ENCODE measurements around the gene FGF18. TPM values are rescaled to one million over a fixed set of nuclear protein-coding genes. Genes with fewer than 3 reads are reported as not detected.

FGF18 gene
- total and polyA plus RNA-seq, 2 donors (not counting 3 experiments of a cell fraction or from before 2014, with no cell fraction given) = 0.04 to 0.27 TPM

DNA sequence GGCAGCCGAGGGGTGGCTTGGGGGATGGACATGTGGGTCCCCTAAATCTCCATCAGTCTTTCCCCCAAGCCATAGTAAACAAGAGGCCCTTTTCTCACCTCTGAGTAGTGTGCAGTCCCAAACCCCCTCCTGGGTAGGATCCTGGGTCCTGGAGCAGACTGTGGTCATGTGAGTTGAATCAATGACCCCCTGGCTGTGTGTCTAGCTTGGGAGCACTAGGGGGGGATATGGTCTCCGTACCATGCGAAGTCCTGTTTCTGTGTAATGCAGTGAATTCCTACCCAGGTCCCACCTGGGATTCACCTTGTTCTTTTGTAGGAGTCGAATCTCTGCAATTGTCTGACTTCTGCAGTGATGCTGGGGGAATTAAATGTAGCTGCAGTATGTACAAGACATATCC, 66.2 kb downstream of the FGF18 start:
- intact Hi-C loops (cut with micrococcal nuclease) = loop anchor here (2.0 to 10.0 kb wide), 2 partner anchors 111 to 559 kb away; no protein-coding TSS in a partner anchor
- TF ChIP-seq JUN (IDR thresholded peaks at IDR 0.05; ENCODE audit: borderline replicate concordance, insufficient read depth, insufficient read length, low read depth) = no peak
- TF ChIP-seq, protein P1, sequence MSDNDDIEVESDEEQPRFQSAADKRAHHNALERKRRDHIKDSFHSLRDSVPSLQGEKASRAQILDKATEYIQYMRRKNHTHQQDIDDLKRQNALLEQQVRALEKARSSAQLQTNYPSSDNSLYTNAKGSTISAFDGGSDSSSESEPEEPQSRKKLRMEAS (IDR thresholded peaks at IDR 0.05; ENCODE audit: insufficient read depth, insufficient read length) = no peak
- no peak for TF ChIP-seq EZH2 (IDR thresholded peaks at IDR 0.05; ENCODE audit: borderline replicate concordance, low read depth, low read length, severe bottlenecking)
- no peak for TF ChIP-seq POLR2A (IDR thresholded peaks at IDR 0.05; ENCODE audit: low read depth, low read length)
- no peak for TF ChIP-seq POLR2AphosphoS5 (IDR thresholded peaks at IDR 0.05; ENCODE audit: insufficient read depth, low read depth, low read length)
- no peak for TF ChIP-seq FOS (IDR thresholded peaks at IDR 0.05; ENCODE audit: borderline replicate concordance, insufficient read depth, low read length)
- TF ChIP-seq, protein P2, sequence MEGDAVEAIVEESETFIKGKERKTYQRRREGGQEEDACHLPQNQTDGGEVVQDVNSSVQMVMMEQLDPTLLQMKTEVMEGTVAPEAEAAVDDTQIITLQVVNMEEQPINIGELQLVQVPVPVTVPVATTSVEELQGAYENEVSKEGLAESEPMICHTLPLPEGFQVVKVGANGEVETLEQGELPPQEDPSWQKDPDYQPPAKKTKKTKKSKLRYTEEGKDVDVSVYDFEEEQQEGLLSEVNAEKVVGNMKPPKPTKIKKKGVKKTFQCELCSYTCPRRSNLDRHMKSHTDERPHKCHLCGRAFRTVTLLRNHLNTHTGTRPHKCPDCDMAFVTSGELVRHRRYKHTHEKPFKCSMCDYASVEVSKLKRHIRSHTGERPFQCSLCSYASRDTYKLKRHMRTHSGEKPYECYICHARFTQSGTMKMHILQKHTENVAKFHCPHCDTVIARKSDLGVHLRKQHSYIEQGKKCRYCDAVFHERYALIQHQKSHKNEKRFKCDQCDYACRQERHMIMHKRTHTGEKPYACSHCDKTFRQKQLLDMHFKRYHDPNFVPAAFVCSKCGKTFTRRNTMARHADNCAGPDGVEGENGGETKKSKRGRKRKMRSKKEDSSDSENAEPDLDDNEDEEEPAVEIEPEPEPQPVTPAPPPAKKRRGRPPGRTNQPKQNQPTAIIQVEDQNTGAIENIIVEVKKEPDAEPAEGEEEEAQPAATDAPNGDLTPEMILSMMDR (IDR thresholded peaks at IDR 0.05; ENCODE audit: extremely low read depth in 1 of 2, insufficient read depth in 1 of 2, low read depth in 1 of 2, low read length in 2 of 2) = no peak
- no peak for TF ChIP-seq GATA2 (IDR thresholded peaks at IDR 0.05; ENCODE audit: insufficient read depth, insufficient read length, low read depth, low read length)
- TF ChIP-seq MYC (IDR thresholded peaks at IDR 0.05; ENCODE audit: low read depth, low read length) = no peak
- ChIA-PET CTCF (interaction anchor here (1.2 to 3.4 kb wide), 6 partner anchors 9 to 373 kb away, joined by 3 to 15 read pairs (median 6); partner anchors contain the start of gene FGF18), POLR2A (no interaction called here)
- Histone ChIP-seq H3K27me3 (ENCODE audit: control insufficient read depth in 2 of 2, insufficient read depth in 2 of 2, low read length in 2 of 2) (peaks cover 2 to 3% of the 10 kb centered on the region in 2 experiments), H3K27ac (ENCODE audit: insufficient read depth, low read depth, low read length) (no peak overlapping the region), H3K4me2 (ENCODE audit: insufficient read depth, low read length) (no peak overlapping the region), H3K9me3 (replicated peaks; ENCODE audit: control insufficient read depth, insufficient read depth, low read length) (no peaks in the 10 kb centered on the region), H3K79me2 (ENCODE audit: control insufficient read depth, insufficient read depth, low read length) (no peaks in the 10 kb centered on the region), H3K36me3 (ENCODE audit: control insufficient read depth in 2 of 2, extremely low read depth in 1 of 2, insufficient read depth in 2 of 2, low read length in 2 of 2) (no peaks in the 10 kb centered on the region), H3K9ac (replicated peaks; ENCODE audit: extremely low read depth, insufficient read depth, low read length) (no peak overlapping the region), H4K20me1 (replicated peaks; ENCODE audit: control insufficient read depth, extremely low read depth, insufficient read depth, low read length) (no peaks in the 10 kb centered on the region), H2AFZ (ENCODE audit: low read depth, low read length) (no peak overlapping the region), H3K4me3 (replicated peaks in 1 of 3; ENCODE audit: insufficient read depth in 1 of 3, low read depth in 1 of 3, low read length in 3 of 3) (no peak overlapping the region), H3K4me1 (ENCODE audit: control insufficient read depth, extremely low read depth, insufficient read depth, low read length) (no peaks in the 10 kb centered on the region), H3K9me1 (replicated peaks; ENCODE audit: control insufficient read depth, extremely low read depth, insufficient read depth, low read length) (no peaks in the 10 kb centered on the region)
- dilution Hi-C loops (cut with MboI; ENCODE audit: extremely low pct_ligation_motif_present, low sequenced_read_pairs) = no loop called here
- FAIRE-seq (no peak), DNase-seq (ENCODE audit: low read depth, low spot score) (no peak)
- no TSS peak for BruUV-seq (replicated peaks)

Measured in endothelial cell of umbilical vein (primary cell).